HEK293 (cell line): ENCODE measurements around the gene CNTLN.

Source experiments
- CTCF ChIA-PET: fragments of 350-600 bp; formaldehyde crosslinking; extraction: SDS; loops from one replicate; lab custom pipeline; 2021; ENCODE audit warnings: antibody characterized with exemption; lab: Yijun Ruan, JAX
- POLR2A ChIA-PET: fragments of 300-600 bp; formaldehyde crosslinking; extraction: SDS; loops from one replicate; lab custom pipeline; 2020; ENCODE audit warnings: antibody characterized with exemption, inconsistent platforms; lab: Yijun Ruan, JAX
- H3K27ac ChIP-seq: fragments of 200-500 bp; sonication (Bioruptor generic); 2 replicates; pipeline ENCODE4 v1.5.1; 2014; ENCODE audit warnings: low read depth, low read length, control low read depth, inconsistent platforms; ENCODE audit errors: extremely low read depth
- H3K36me3 ChIP-seq, 2 experiments: fragments of 200-500 bp in 1 of 2; sonication (Bioruptor generic) in 1 of 2; 1 replicate in 1 of 2; 2 replicates in 1 of 2; pipeline ENCODE4 v1.5.1; 2014 to 2017; ENCODE audit warnings: inconsistent platforms in 2 of 2, low read length in 2 of 2; ENCODE audit not compliant: control insufficient read depth in 2 of 2, insufficient read depth in 1 of 2
- H3K4me1 ChIP-seq: fragments of 200-500 bp; sonication (Bioruptor generic); 2 replicates; pipeline ENCODE4 v1.5.1; 2014; ENCODE audit warnings: mild to moderate bottlenecking, low read length, inconsistent platforms; ENCODE audit not compliant: control insufficient read depth, insufficient read depth
- H3K4me3 ChIP-seq: 2 replicates; pipeline ENCODE4 v1.5.1; 2011; ENCODE audit warnings: low read depth, mild to moderate bottlenecking, control low read depth, low read length, moderate library complexity
- H3K9me3 ChIP-seq: fragments of 200-500 bp; sonication (Bioruptor generic); 2 replicates; pipeline ENCODE4 v1.5.1; 2014; ENCODE audit warnings: low read depth, low read length, inconsistent platforms; ENCODE audit not compliant: control insufficient read depth, insufficient read depth
- FEZF1 ChIP-seq: fragments of 450-650 bp; formaldehyde crosslinking; IDR thresholded peaks from 2 replicates; pipeline ENCODE4 v1.5.1; 2016; ENCODE audit warnings: missing biosample characterization, missing genetic modification characterization
- GFI1B ChIP-seq: fragments of 450-650 bp; formaldehyde crosslinking; IDR thresholded peaks from 2 replicates; pipeline ENCODE4 v1.5.1; 2016; ENCODE audit warnings: missing biosample characterization, missing genetic modification characterization
- GLIS2 ChIP-seq: fragments of 450-650 bp; formaldehyde crosslinking; IDR thresholded peaks from 2 replicates; pipeline ENCODE4 v1.5.1; 2016; ENCODE audit warnings: missing biosample characterization, missing genetic modification characterization
- HIC1 ChIP-seq: fragments of 450-650 bp; formaldehyde crosslinking; IDR thresholded peaks from 2 replicates; pipeline ENCODE4 v1.5.1; 2016; ENCODE audit warnings: missing biosample characterization, missing genetic modification characterization
- OSR2 ChIP-seq: fragments of 450-650 bp; formaldehyde crosslinking; IDR thresholded peaks from 2 replicates; pipeline ENCODE4 v1.5.1; 2016; ENCODE audit warnings: missing biosample characterization, missing genetic modification characterization
- OVOL3 ChIP-seq: fragments of 450-650 bp; formaldehyde crosslinking; IDR thresholded peaks from 2 replicates; pipeline ENCODE4 v1.5.1; 2016; ENCODE audit warnings: missing biosample characterization, missing genetic modification characterization
- REPIN1 ChIP-seq: fragments of 450-650 bp; formaldehyde crosslinking; IDR thresholded peaks from 2 replicates; pipeline ENCODE4 v1.5.1; 2017; ENCODE audit warnings: missing biosample characterization, missing genetic modification characterization, low read depth
- SP7 ChIP-seq: fragments of 450-650 bp; formaldehyde crosslinking; IDR thresholded peaks from 2 replicates; pipeline ENCODE4 v1.5.1; 2016; ENCODE audit warnings: missing biosample characterization, missing genetic modification characterization
- YY1 ChIP-seq: fragments of 450-650 bp; formaldehyde crosslinking; IDR thresholded peaks from 2 replicates; pipeline ENCODE4 v1.5.1; 2018; ENCODE audit warnings: missing biosample characterization, missing genetic modification characterization
- ZBTB10 ChIP-seq: fragments of 450-650 bp; formaldehyde crosslinking; IDR thresholded peaks from 2 replicates; pipeline ENCODE4 v1.5.1; 2016; ENCODE audit warnings: missing biosample characterization, missing genetic modification characterization
- ZBTB20 ChIP-seq: fragments of 450-650 bp; formaldehyde crosslinking; IDR thresholded peaks from 2 replicates; pipeline ENCODE4 v1.5.1; 2016; ENCODE audit warnings: missing biosample characterization, missing genetic modification characterization
- ZNF114 ChIP-seq: fragments of 450-650 bp; formaldehyde crosslinking; IDR thresholded peaks from 2 replicates; pipeline ENCODE4 v1.5.0; 2017; ENCODE audit warnings: missing biosample characterization, missing genetic modification characterization
- ZNF121 ChIP-seq: fragments of 450-650 bp; formaldehyde crosslinking; IDR thresholded peaks from 2 replicates; pipeline ENCODE4 v1.5.1; 2016; ENCODE audit warnings: missing biosample characterization, missing genetic modification characterization
- ZNF132 ChIP-seq: fragments of 450-650 bp; formaldehyde crosslinking; IDR thresholded peaks from 2 replicates; pipeline ENCODE4 v1.5.1; 2017; ENCODE audit warnings: missing biosample characterization, missing genetic modification characterization, borderline replicate concordance
- ZNF2 ChIP-seq: fragments of 450-650 bp; formaldehyde crosslinking; IDR thresholded peaks from 2 replicates; pipeline ENCODE4 v1.5.1; 2016; ENCODE audit warnings: missing biosample characterization, missing genetic modification characterization
- ZNF341 ChIP-seq: fragments of 450-650 bp; formaldehyde crosslinking; IDR thresholded peaks from 2 replicates; pipeline ENCODE4; 2016; ENCODE audit warnings: low read depth, missing biosample characterization, missing genetic modification characterization
- ZNF37A ChIP-seq: fragments of 450-650 bp; IDR thresholded peaks from 2 replicates; pipeline ENCODE4 v1.5.1; 2018; ENCODE audit warnings: missing biosample characterization, missing genetic modification characterization
- ZNF391 ChIP-seq: fragments of 450-650 bp; formaldehyde crosslinking; IDR thresholded peaks from 2 replicates; pipeline ENCODE4 v1.5.1; 2016; ENCODE audit warnings: low read depth, missing biosample characterization, missing genetic modification characterization, borderline replicate concordance
- ZNF404 ChIP-seq: fragments of 450-650 bp; formaldehyde crosslinking; IDR thresholded peaks from 2 replicates; pipeline ENCODE4 v1.5.1; 2017; ENCODE audit warnings: missing biosample characterization, missing genetic modification characterization
- ZNF501 ChIP-seq: fragments of 450-650 bp; formaldehyde crosslinking; IDR thresholded peaks from 2 replicates; pipeline ENCODE4 v1.5.1; 2016; ENCODE audit warnings: missing biosample characterization, missing genetic modification characterization
- ZNF621 ChIP-seq: fragments of 450-650 bp; formaldehyde crosslinking; IDR thresholded peaks from 2 replicates; pipeline ENCODE4 v1.5.1; 2017; ENCODE audit warnings: missing biosample characterization, missing genetic modification characterization
- ZNF704 ChIP-seq: fragments of 450-650 bp; formaldehyde crosslinking; IDR thresholded peaks from 2 replicates; pipeline ENCODE4 v1.5.1; 2016; ENCODE audit warnings: missing biosample characterization, missing genetic modification characterization
- ZNF707 ChIP-seq: fragments of 450-650 bp; formaldehyde crosslinking; IDR thresholded peaks from 2 replicates; pipeline ENCODE4 v1.5.1; 2016; ENCODE audit warnings: missing biosample characterization, missing genetic modification characterization
- ZNF837 ChIP-seq: fragments of 450-650 bp; formaldehyde crosslinking; IDR thresholded peaks from 2 replicates; pipeline ENCODE4 v1.5.1; 2016; ENCODE audit warnings: missing biosample characterization, missing genetic modification characterization

Gene CNTLN

GRCh38 chr9:17470036-17470813, 335.4 kb downstream of the CNTLN start (continued):
- TF ChIP-seq ZBTB10 (tag by site-specific recombination) (no peak), ZNF704 (tag by site-specific recombination) (no peak), ZNF707 (tag by site-specific recombination) (no peak)
- TF ChIP-seq, all 188 proteins: peak for 0

- H3K36me3 ChIP-seq, result peaks cover 0 to 10% of the 10 kb centered on the region in 2 experiments; a peak in 1 of 3 replicates
- TF ChIP-seq YY1 (tag by site-specific recombination), result no peak
- no peak for TF ChIP-seq REPIN1 (tag by site-specific recombination)
- no peak for TF ChIP-seq SP7 (tag by site-specific recombination)
- no peak for TF ChIP-seq GFI1B (tag by site-specific recombination)
- no peak for TF ChIP-seq FEZF1 (tag by site-specific recombination)
- TF ChIP-seq, all 188 proteins: peak for 0
- Histone ChIP-seq H3K9me3 (no peaks in the 10 kb centered on the region), H3K4me1 (no peaks in the 10 kb centered on the region), H3K27ac (no peak overlapping the region), H3K4me3 (no peak overlapping the region)
- CTCF ChIA-PET, result interaction anchor here (0.7 to 1.0 kb wide), 2 partner anchors 11 to 111 kb away, joined by 3 to 4 read pairs; no protein-coding TSS in a partner anchor
- POLR2A ChIA-PET, result no interaction called here
These were observed 337.3 kb downstream of the CNTLN start for GRCh38 chr9:17472126-17472525.

- Histone ChIP-seq H3K4me1 (no peaks in the 10 kb centered on the region), H3K9me3 (no peaks in the 10 kb centered on the region), H3K36me3 (no peaks in the 10 kb centered on the region), H3K27ac (no peak overlapping the region), H3K4me3 (no peak overlapping the region)
- CTCF ChIA-PET, result interaction anchor here (0.6 to 1.7 kb wide), 4 partner anchors 11 to 359 kb away, joined by 3 to 6 read pairs (median 4); no protein-coding TSS in a partner anchor
- TF ChIP-seq ZNF621 (tag by site-specific recombination), result no peak
- no peak for TF ChIP-seq ZNF121
- no peak for TF ChIP-seq OVOL3 (tag by site-specific recombination)
- no peak for TF ChIP-seq ZNF341 (tag by site-specific recombination)
- no peak for TF ChIP-seq ZNF114 (tag by site-specific recombination)
- POLR2A ChIA-PET, result no interaction called here
These were observed 341.6 kb downstream of the CNTLN start for GRCh38 chr9:17476401-17476800.

- Histone ChIP-seq H3K4me3 (no peak overlapping the region), H3K27ac (no peak overlapping the region), H3K4me1 (no peaks in the 10 kb centered on the region), H3K9me3 (no peaks in the 10 kb centered on the region), H3K36me3 (no peaks in the 10 kb centered on the region)
- POLR2A ChIA-PET, result no interaction called here
- CTCF ChIA-PET, result no interaction called here
- TF ChIP-seq ZNF2 (tag by site-specific recombination), result no peak
- no peak for TF ChIP-seq ZNF501 (tag by site-specific recombination)
- TF ChIP-seq GLIS2 (tag by site-specific recombination), result no peak
- no peak for TF ChIP-seq ZNF37A
- TF ChIP-seq HIC1 (tag by site-specific recombination), result no peak
- TF ChIP-seq ZNF132 (tag by site-specific recombination), result no peak
- TF ChIP-seq ZNF391, result no peak
- TF ChIP-seq ZNF837 (tag by site-specific recombination), result no peak
- no peak for TF ChIP-seq ZBTB20 (tag by site-specific recombination)
- TF ChIP-seq ZNF404, result no peak
- no peak for TF ChIP-seq OSR2 (tag by site-specific recombination)
These were observed 343.0 kb downstream of the CNTLN start for GRCh38 chr9:17477816-17478215.
